GM21367 (cell line): Measurements from ENCODE around the gene PARP12.
"Not testable (repeated sequence)": the region's sequence is repeated elsewhere in the genome, so short reads cannot be mapped to it uniquely, and the experiment has no call there.

Experiments
- ATAC-seq: cut with Tn5 transposase; IDR thresholded peaks from one replicate; pipeline ENCODE4 v1.9.1; 2021; ENCODE audit not compliant: unreplicated experiment

PARP12 gene

GRCh38 chr7:140062528-140063299 lies at the start of gene PARP12:
Gene PARP12 (minus strand): TSS chr7:140062951. CDS start chr7:140062847, 104 bp downstream.
- peak; percentile 91 for ATAC-seq

- ATAC-seq = not testable (repeated sequence)
Measured at GRCh38 chr7:140108777-140109176, 46.0 kb upstream of the PARP12 start.

- no peak for ATAC-seq
Measured at GRCh38 chr7:140096459-140096858, 33.7 kb upstream of the PARP12 start.

GRCh38 chr7:140093375-140093774 lies 30.6 kb upstream of the PARP12 start:
- no peak for ATAC-seq

GRCh38 chr7:140085447-140085846 lies 22.7 kb upstream of the PARP12 start:
- no peak for ATAC-seq

GRCh38 chr7:140084972-140085371 lies 22.2 kb upstream of the PARP12 start:
- peak; percentile 95 for ATAC-seq

GRCh38 chr7:140084142-140084655 lies 21.4 kb upstream of the PARP12 start:
- ATAC-seq = no peak

- no peak for ATAC-seq
Measured at GRCh38 chr7:140082770-140083169, 20.0 kb upstream of the PARP12 start.

- ATAC-seq = no peak
Measured at GRCh38 chr7:140081774-140082425, 19.1 kb upstream of the PARP12 start.

- ATAC-seq = no peak
Measured at GRCh38 chr7:140080919-140081318, 18.2 kb upstream of the PARP12 start.

GRCh38 chr7:140079121-140079536 lies 16.4 kb upstream of the PARP12 start:
- ATAC-seq = no peak

- no peak for ATAC-seq
Measured at GRCh38 chr7:140078392-140078791, 15.6 kb upstream of the PARP12 start.

- no peak for ATAC-seq
Measured at GRCh38 chr7:140074780-140075179, 12.0 kb upstream of the PARP12 start.

GRCh38 chr7:140070546-140070945 lies 7.8 kb upstream of the PARP12 start:
- no peak for ATAC-seq

- ATAC-seq = no peak
Measured at GRCh38 chr7:140069298-140069949, 6.7 kb upstream of the PARP12 start.

- ATAC-seq = no peak
Measured at GRCh38 chr7:140068033-140068432, 5.3 kb upstream of the PARP12 start.

- no peak for ATAC-seq
Measured at GRCh38 chr7:140067052-140067451, 4.3 kb upstream of the PARP12 start.

- ATAC-seq = peak; percentile 21
Measured at GRCh38 chr7:140062118-140062527, 628 bp downstream of the PARP12 start.

- ATAC-seq = no peak
Measured at GRCh38 chr7:140061607-140061930, 1.2 kb downstream of the PARP12 start.

- no peak for ATAC-seq
Measured at GRCh38 chr7:140060788-140061606, 1.8 kb downstream of the PARP12 start.

GRCh38 chr7:140060243-140060630 lies 2.5 kb downstream of the PARP12 start:
- no peak for ATAC-seq
